Mesothelial cell of epicardium (in vitro differentiated cells): ENCODE results near the gene ACSS1. TPM values are rescaled to one million over a fixed set of nuclear protein-coding genes. Genes with fewer than 3 reads are reported as not detected.

Experiments
- DNase-seq, 2 experiments: peaks; one replicate each; pipeline ENCODE4 v3.0.0; 2021; ENCODE audit warnings: low spot score in 2 of 2; ENCODE audit not compliant: unreplicated experiment in 2 of 2
- H3K27ac Mint-ChIP-seq: 2 replicates; pipeline ENCODE4 v1.8.0; 2021; ENCODE audit warnings: mixed read lengths
- H3K27me3 Mint-ChIP-seq: 2 replicates; pipeline ENCODE4 v1.8.0; 2021; ENCODE audit warnings: low read depth, mixed read lengths
- H3K36me3 Mint-ChIP-seq: 2 replicates; pipeline ENCODE4 v1.8.0; 2021; ENCODE audit warnings: mixed read lengths
- H3K4me1 Mint-ChIP-seq: 2 replicates; pipeline ENCODE4 v1.8.0; 2021; ENCODE audit warnings: mixed read lengths
- H3K4me3 Mint-ChIP-seq: 2 replicates; pipeline ENCODE4 v1.8.0; 2021; ENCODE audit warnings: mild to moderate bottlenecking, moderate library complexity, mixed read lengths
- H3K9me3 Mint-ChIP-seq: 2 replicates; pipeline ENCODE4 v1.8.0; 2021; ENCODE audit warnings: mixed read lengths
- CTCF ChIP-seq: fragments of 200-600 bp; sonication (generic); IDR thresholded peaks from one replicate; pipeline ENCODE4 v1.5.0; 2021; ENCODE audit warnings: antibody characterized with exemption; ENCODE audit not compliant: unreplicated experiment
- total RNA-seq: library from RNA; stranded (reverse); gene quantifications from 3 replicates; pipeline ENCODE4 v1.2.1, GENCODE V29; 2021

ACSS1 gene
- total RNA-seq, 1 donor from 2014 or later, result 4.8 TPM

GRCh38 chr20:24963672-24964505 is 94.0 kb downstream of the ACSS1 start:
- Mint-ChIP-seq H3K27ac (no peak overlapping the region), H3K9me3 (no peaks in the 10 kb centered on the region), H3K27me3 (no peaks in the 10 kb centered on the region), H3K4me1 (no peaks in the 10 kb centered on the region), H3K36me3 (peaks cover 34% of the 10 kb centered on the region), H3K4me3 (no peak overlapping the region)
- DNase-seq, result no peak
- no peak for TF ChIP-seq CTCF

GRCh38 chr20:24962510-24962909 is 95.4 kb downstream of the ACSS1 start:
- Mint-ChIP-seq H3K27me3 (no peaks in the 10 kb centered on the region), H3K4me1 (no peaks in the 10 kb centered on the region), H3K27ac (no peak overlapping the region), H3K4me3 (no peak overlapping the region), H3K9me3 (no peaks in the 10 kb centered on the region), H3K36me3 (peaks cover 24% of the 10 kb centered on the region)
- no peak for TF ChIP-seq CTCF
- DNase-seq, result no peak

- H3K4me3 Mint-ChIP-seq, result no peak overlapping the region
- TF ChIP-seq CTCF, result no peak
- no peak for DNase-seq
- no peaks in the 10 kb centered on the region for H3K4me1 Mint-ChIP-seq
- no peak overlapping the region for H3K27ac Mint-ChIP-seq
- H3K36me3 Mint-ChIP-seq, result peaks cover 21% of the 10 kb centered on the region
- no peaks in the 10 kb centered on the region for H3K9me3 Mint-ChIP-seq
- no peaks in the 10 kb centered on the region for H3K27me3 Mint-ChIP-seq
Measured at GRCh38 chr20:24962182-24962492, 95.8 kb downstream of the ACSS1 start.

GRCh38 chr20:24961384-24962181 is 96.4 kb downstream of the ACSS1 start:
- H3K4me1 Mint-ChIP-seq, result no peaks in the 10 kb centered on the region
- no peak for TF ChIP-seq CTCF
- H3K4me3 Mint-ChIP-seq, result no peak overlapping the region
- peaks cover 21% of the 10 kb centered on the region for H3K36me3 Mint-ChIP-seq
- DNase-seq, result no peak
- H3K27ac Mint-ChIP-seq, result no peak overlapping the region
- no peaks in the 10 kb centered on the region for H3K9me3 Mint-ChIP-seq
- H3K27me3 Mint-ChIP-seq, result no peaks in the 10 kb centered on the region

- TF ChIP-seq CTCF, result no peak
- H3K4me1 Mint-ChIP-seq, result no peaks in the 10 kb centered on the region
- DNase-seq, result no peak
- H3K27me3 Mint-ChIP-seq, result no peaks in the 10 kb centered on the region
- H3K4me3 Mint-ChIP-seq, result no peak overlapping the region
- H3K9me3 Mint-ChIP-seq, result no peaks in the 10 kb centered on the region
- H3K27ac Mint-ChIP-seq, result no peak overlapping the region
- H3K36me3 Mint-ChIP-seq, result peaks cover 17% of the 10 kb centered on the region
Measured at GRCh38 chr20:24960861-24961260, 97.1 kb downstream of the ACSS1 start.
